Sigmoid colon (tissue), 7 donors: Measurements from ENCODE around the gene MBP. TPM values are rescaled to one million over a fixed set of nuclear protein-coding genes. Genes with fewer than 3 reads are reported as not detected.

Experiments used
- DNase-seq: peaks from one replicate; pipeline ENCODE4 v3.0.0-alpha.2; 2019
- H3K27ac ChIP-seq, 4 donors: fragments of 200-600 bp; sonication (generic); one replicate each; pipeline ENCODE4 v1.5.1; 2016 to 2019; ENCODE audit warnings: mild to moderate bottlenecking in 1 of 4
- H3K27me3 ChIP-seq, 3 donors: fragments of 200-600 bp; sonication (generic); one replicate each; pipeline ENCODE4 v1.5.1; 2019; ENCODE audit warnings: mild to moderate bottlenecking in 1 of 3
- H3K36me3 ChIP-seq, 4 donors: fragments of 200-600 bp; sonication (generic); one replicate each; pipeline ENCODE4 v1.5.1; 2016 to 2019
- H3K4me1 ChIP-seq, 4 donors: fragments of 200-600 bp; sonication (generic); one replicate each; pipeline ENCODE4 v1.5.1; 2017 to 2019
- H3K4me3 ChIP-seq, 4 donors: fragments of 200-600 bp; sonication (generic); one replicate each; pipeline ENCODE4 v1.5.1; 2017 to 2019; ENCODE audit warnings: mild to moderate bottlenecking in 2 of 4, moderate library complexity in 1 of 4
- H3K9me3 ChIP-seq, 4 donors: fragments of 200-600 bp in 3 of 4; sonication (generic) in 3 of 4; one replicate each; pipeline versions ENCODE4 v1.5.1 to v1.6.1; 2013 to 2019
- EP300 ChIP-seq, 4 donors: sonication (generic); formaldehyde crosslinking; IDR thresholded peaks; one replicate each; pipeline ENCODE4 v1.6.1; 2017; ENCODE audit warnings: antibody characterized with exemption in 4 of 4
- POLR2A ChIP-seq, 2 donors: fragments of 450-650 bp; IDR thresholded peaks; one replicate each; pipeline ENCODE4 v1.6.1; 2016; ENCODE audit warnings: antibody characterized with exemption in 2 of 2, mild to moderate bottlenecking in 2 of 2, moderate library complexity in 2 of 2
- POLR2AphosphoS5 ChIP-seq, 4 donors: sonication (generic); formaldehyde crosslinking; IDR thresholded peaks; one replicate each; pipeline ENCODE4 v1.6.1; 2017; ENCODE audit warnings: antibody characterized with exemption in 4 of 4
- WGBS, 2 donors: extraction: QIAGEN DNeasy Blood & Tissue Kit; methylation state at CpG; one replicate each; pipeline ENCODE4 v1.1.7; 2013; 5-methylcytosine and 5-hydroxymethylcytosine counted together
- intact Hi-C: fragments of 100-400 bp; cut with DNase I; formaldehyde crosslinking; loops from one replicate; pipeline ENCODE4 v1.15.1; 2023
- polyA plus RNA-seq, 3 donors: library from polyadenylated mRNA; stranded (reverse); fragments of 200-250 nt; gene quantifications; one replicate each; pipeline ENCODE4 v1.2.3, GENCODE V29; 2013
- total RNA-seq, 4 donors: library from RNA; depleted of rRNA; stranded (reverse); fragments of >200 nt; gene quantifications; one replicate each; pipeline ENCODE4 v1.1.0, GENCODE V29; 2016
- TF ChIP-seq, protein P1 (sequence below), 4 experiments: fragments of 450-650 bp in 3 of 4; fragments of 200-600 bp in 1 of 4; IDR thresholded peaks; one replicate each; pipeline ENCODE4 v1.5.1; 2016 to 2019; ENCODE audit warnings: antibody characterized with exemption in 4 of 4, mild to moderate bottlenecking in 3 of 4, moderate library complexity in 2 of 4
- donor health status: healthy with polysubstance abuse.
- donor health status: Bipolar disorder and iron deficiency.
- donor health status: healthy.

Gene MBP
- total and polyA plus RNA-seq, 7 donors, result 18.3 to 30.7 (median 24.0) TPM

DNA sequence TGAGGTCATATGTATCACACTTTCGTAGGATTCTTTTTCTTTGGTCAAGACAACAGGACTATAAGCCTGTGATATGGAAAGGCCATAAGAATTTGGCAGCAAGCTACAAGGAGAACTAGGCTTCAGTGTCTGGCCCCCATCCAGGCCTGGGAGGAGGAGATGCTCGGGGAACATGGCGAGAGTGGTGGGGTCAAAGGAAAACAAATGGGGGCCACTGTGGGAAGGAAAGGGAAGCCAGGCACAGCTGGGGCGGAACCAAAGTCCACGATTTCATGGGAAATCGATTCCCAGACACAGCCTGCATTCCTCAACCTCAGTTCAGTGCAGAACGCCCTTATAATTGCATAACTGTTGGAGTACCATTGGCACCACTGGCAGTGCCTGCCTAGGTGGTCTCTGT, 58.2 kb downstream of the MBP start:
- intact Hi-C loops, result no loop called here
- no peak overlapping the region for H3K4me3 ChIP-seq
- H3K9me3 ChIP-seq, result no peaks in the 10 kb centered on the region
- no peaks in the 10 kb centered on the region for H3K27me3 ChIP-seq
- H3K27ac ChIP-seq, result peak overlapping the region in 1 of 4 donors; percentile 75
- no peak for TF ChIP-seq POLR2A (IDR thresholded peaks at IDR 0.05)
- TF ChIP-seq, protein P1, sequence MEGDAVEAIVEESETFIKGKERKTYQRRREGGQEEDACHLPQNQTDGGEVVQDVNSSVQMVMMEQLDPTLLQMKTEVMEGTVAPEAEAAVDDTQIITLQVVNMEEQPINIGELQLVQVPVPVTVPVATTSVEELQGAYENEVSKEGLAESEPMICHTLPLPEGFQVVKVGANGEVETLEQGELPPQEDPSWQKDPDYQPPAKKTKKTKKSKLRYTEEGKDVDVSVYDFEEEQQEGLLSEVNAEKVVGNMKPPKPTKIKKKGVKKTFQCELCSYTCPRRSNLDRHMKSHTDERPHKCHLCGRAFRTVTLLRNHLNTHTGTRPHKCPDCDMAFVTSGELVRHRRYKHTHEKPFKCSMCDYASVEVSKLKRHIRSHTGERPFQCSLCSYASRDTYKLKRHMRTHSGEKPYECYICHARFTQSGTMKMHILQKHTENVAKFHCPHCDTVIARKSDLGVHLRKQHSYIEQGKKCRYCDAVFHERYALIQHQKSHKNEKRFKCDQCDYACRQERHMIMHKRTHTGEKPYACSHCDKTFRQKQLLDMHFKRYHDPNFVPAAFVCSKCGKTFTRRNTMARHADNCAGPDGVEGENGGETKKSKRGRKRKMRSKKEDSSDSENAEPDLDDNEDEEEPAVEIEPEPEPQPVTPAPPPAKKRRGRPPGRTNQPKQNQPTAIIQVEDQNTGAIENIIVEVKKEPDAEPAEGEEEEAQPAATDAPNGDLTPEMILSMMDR (IDR thresholded peaks at IDR 0.05), result no peak
- TF ChIP-seq EP300 (IDR thresholded peaks at IDR 0.05), result no peak
- TF ChIP-seq POLR2AphosphoS5 (IDR thresholded peaks at IDR 0.05), result no peak
- no peaks in the 10 kb centered on the region for H3K36me3 ChIP-seq
- WGBS, 2 donors, result 85 to 92% methylated on average over 7 of the region's 7 CpGs
- H3K4me1 ChIP-seq, result peaks cover 0 to 22% (median 10%) of the 10 kb centered on the region in 4 donors
- no peak for DNase-seq

- TF ChIP-seq, protein P1 (IDR thresholded peaks at IDR 0.05), result no peak
- no peak for TF ChIP-seq POLR2A (IDR thresholded peaks at IDR 0.05)
- TF ChIP-seq POLR2AphosphoS5 (IDR thresholded peaks at IDR 0.05), result no peak
- no peak for TF ChIP-seq EP300 (IDR thresholded peaks at IDR 0.05)
- Histone ChIP-seq H3K36me3 (no peaks in the 10 kb centered on the region), H3K9me3 (no peaks in the 10 kb centered on the region), H3K4me1 (peaks cover 0 to 31% (median 12%) of the 10 kb centered on the region in 4 donors), H3K27me3 (no peaks in the 10 kb centered on the region), H3K27ac (peak overlapping the region in 3 of 4 donors; percentile 6 to 75 (median 18)), H3K4me3 (no peak overlapping the region)
- WGBS, 2 donors, result 89% methylated on average over 9 of the region's 9 CpGs
- no peak for DNase-seq
- intact Hi-C loops, result no loop called here
Measured at GRCh38 chr18:77073336-77074093, 59.1 kb downstream of the MBP start.

- TF ChIP-seq POLR2A (IDR thresholded peaks at IDR 0.05) (no peak), POLR2AphosphoS5 (IDR thresholded peaks at IDR 0.05) (no peak), EP300 (IDR thresholded peaks at IDR 0.05) (no peak)
- TF ChIP-seq, protein P1 (IDR thresholded peaks at IDR 0.05), result no peak
- DNase-seq, result no peak
- no peaks in the 10 kb centered on the region for H3K27me3 ChIP-seq
- H3K27ac ChIP-seq, result peak overlapping the region; percentile 47 to 75 (median 57)
- intact Hi-C loops, result no loop called here
- peaks cover 0 to 40% (median 21%) of the 10 kb centered on the region in 4 donors for H3K4me1 ChIP-seq
- no peaks in the 10 kb centered on the region for H3K9me3 ChIP-seq
- no peak overlapping the region for H3K4me3 ChIP-seq
- H3K36me3 ChIP-seq, result no peaks in the 10 kb centered on the region
- WGBS, 2 donors, result 95 to 97% methylated on average over 7 of the region's 7 CpGs
Measured at GRCh38 chr18:77072566-77072965, 60.0 kb downstream of the MBP start.

DNA sequence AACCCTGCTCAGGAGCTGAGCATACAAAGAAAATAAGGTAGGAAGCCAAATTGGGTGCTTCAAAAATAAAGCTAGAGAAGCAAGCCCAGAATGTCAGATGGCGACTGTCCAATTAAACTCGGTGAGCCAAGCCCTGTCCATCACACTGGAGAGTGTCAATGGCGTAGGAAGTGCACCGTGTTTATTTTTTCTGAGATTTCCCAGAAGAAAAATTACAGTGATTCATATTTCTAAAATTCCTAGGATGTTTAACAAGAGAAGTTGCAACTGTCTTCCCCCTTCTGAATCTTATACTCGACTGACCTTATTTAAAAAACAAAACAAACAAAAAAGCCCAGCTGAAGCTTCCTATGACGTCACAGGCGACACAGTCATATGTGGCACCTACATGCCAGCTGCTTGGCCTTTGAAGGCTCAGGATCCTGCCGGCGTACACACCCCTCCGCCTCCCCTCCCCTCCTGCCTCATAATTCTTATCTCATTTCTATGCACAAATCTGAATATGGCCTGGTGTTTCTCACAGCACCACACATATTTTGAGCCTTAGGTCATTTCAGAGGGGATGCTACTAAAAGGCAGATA, 60.8 kb downstream of the MBP start:
- Histone ChIP-seq H3K27me3 (no peaks in the 10 kb centered on the region), H3K9me3 (no peaks in the 10 kb centered on the region), H3K4me1 (peaks cover 0 to 46% (median 26%) of the 10 kb centered on the region in 4 donors), H3K36me3 (no peaks in the 10 kb centered on the region), H3K27ac (peak overlapping the region; percentile 47 to 75 (median 57)), H3K4me3 (no peak overlapping the region)
- intact Hi-C loops, result no loop called here
- TF ChIP-seq POLR2A (IDR thresholded peaks at IDR 0.05), result no peak
- peak in 3 of 4 donors; percentile 55 to 61 (median 55) for TF ChIP-seq POLR2AphosphoS5 (IDR thresholded peaks at IDR 0.05)
- DNase-seq, result no peak
- WGBS, 2 donors, result 57 to 72% methylated on average over 10 of the region's 10 CpGs

DNA sequence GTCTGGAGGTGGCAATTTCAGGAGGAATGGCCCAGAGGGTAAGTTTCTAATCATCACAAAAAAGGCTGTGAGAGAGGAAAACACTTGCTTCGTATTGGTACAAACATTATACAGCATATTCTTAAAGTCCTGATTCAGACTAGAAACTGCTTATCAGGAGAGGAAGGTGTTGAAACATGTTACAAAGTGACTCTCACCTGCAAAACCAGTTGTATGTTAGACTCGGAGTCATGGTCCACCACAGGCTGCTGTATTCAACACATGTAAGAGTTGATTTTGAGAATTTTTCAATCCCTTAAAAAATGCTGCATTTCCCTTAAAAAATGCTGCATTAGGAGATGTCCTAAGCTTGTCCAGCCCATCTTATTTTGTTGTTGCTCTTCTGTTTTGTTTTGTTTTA, 61.5 kb downstream of the MBP start:
- Histone ChIP-seq H3K27me3 (no peaks in the 10 kb centered on the region), H3K4me3 (no peak overlapping the region), H3K36me3 (no peaks in the 10 kb centered on the region), H3K4me1 (peaks cover 0 to 50% (median 28%) of the 10 kb centered on the region in 4 donors), H3K9me3 (no peaks in the 10 kb centered on the region), H3K27ac (peak overlapping the region in 3 of 4 donors; percentile 47 to 75 (median 62))
- 80 to 86% methylated on average over 2 of the region's 2 CpGs for WGBS, 2 donors
- intact Hi-C loops, result no loop called here
- no peak for DNase-seq
- TF ChIP-seq, protein P1 (IDR thresholded peaks at IDR 0.05), result no peak
- TF ChIP-seq EP300 (IDR thresholded peaks at IDR 0.05) (no peak), POLR2AphosphoS5 (IDR thresholded peaks at IDR 0.05) (no peak), POLR2A (IDR thresholded peaks at IDR 0.05) (no peak)
